ENCODE results near the gene TMEM115. TPM values are rescaled to one million over a fixed set of nuclear protein-coding genes. Genes with fewer than 3 reads are reported as not detected.

TMEM115 gene
- total and polyA plus RNA-seq, 9 of the 15 experiments (the other 6 are each of a cell fraction or from before 2014, with no cell fraction given): 1.6 to 26.9 (median 14.1) TPM

GRCh38 chr3:50381383-50381782 is 22.1 kb upstream of the TMEM115 start:
- H3K9ac ChIP-seq (ENCODE audit: insufficient read depth in 1 of 2, low read depth in 2 of 2, low read length in 2 of 2): no peak overlapping the region
- intact Hi-C loops (cut with micrococcal nuclease): no loop called here
- DNase-seq (ENCODE audit: extremely low read depth in 1 of 4, low spot score in 3 of 4): peak in 1 of 4 experiments; percentile 27
- no peaks in the 10 kb centered on the region for H3K36me3 ChIP-seq (ENCODE audit: control insufficient read depth, insufficient read depth, low read length)
- H3K9me1 ChIP-seq (ENCODE audit: control insufficient read depth, insufficient read depth, low read length): no peaks in the 10 kb centered on the region
- no peak overlapping the region for H3K27ac ChIP-seq (ENCODE audit: extremely low read depth, low read depth, low read length)
- no TSS peak for BruUV-seq (replicated peaks)
- CTCF ChIA-PET (ENCODE audit: low intra/inter-chr PET ratio): no interaction called here
- H3K4me2 ChIP-seq (ENCODE audit: insufficient read depth, low read length): no peak overlapping the region
- H3K4me3 ChIP-seq: no peak overlapping the region
- ATAC-seq: no peak
- POLR2A ChIA-PET: interaction anchor here (0.7 kb wide), 1 partner anchor 788 kb away, joined by 3 read pairs; no protein-coding TSS in a partner anchor
- in situ Hi-C loops (cut with MboI): no loop called here
- FAIRE-seq: no peak
- no peaks in the 10 kb centered on the region for H4K20me1 ChIP-seq (replicated peaks; ENCODE audit: control insufficient read depth, insufficient read depth, low read length)
- peaks cover 0 to 23% of the 10 kb centered on the region in 2 experiments; a peak in 3 of 5 replicates for H3K4me1 ChIP-seq (replicated peaks in 1 of 2; ENCODE audit: control insufficient read depth in 2 of 2, insufficient read depth in 2 of 2, low read length in 2 of 2)
- WGBS (ENCODE audit: insufficient coverage, low coverage, missing lambda C conversion rate): 0% methylated on average over 1 of the region's 4 CpGs
- no peak overlapping the region for H2AFZ ChIP-seq (ENCODE audit: low read depth, low read length)
- peaks cover 0 to 38% of the 10 kb centered on the region in 2 experiments; a peak in 4 of 5 replicates for H3K27me3 ChIP-seq (ENCODE audit: control insufficient read depth in 2 of 2, insufficient read depth in 2 of 2, low read length in 2 of 2)
- no peaks in the 10 kb centered on the region for H3K79me2 ChIP-seq (ENCODE audit: control insufficient read depth, insufficient read depth, low read length)
- no peaks in the 10 kb centered on the region for H3K9me3 ChIP-seq (replicated peaks; ENCODE audit: control insufficient read depth, insufficient read depth, low read depth, low read length)
- TF ChIP-seq NR2C2 (CRISPR knock-in tag; IDR thresholded peaks at IDR 0.05): no peak
- TF ChIP-seq NR2C2 (tag; IDR thresholded peaks at IDR 0.05): no peak
- no peak for TF ChIP-seq TFAP4 (CRISPR knock-in tag; IDR thresholded peaks at IDR 0.05; ENCODE audit: borderline replicate concordance)
- TF ChIP-seq GABPB1 (CRISPR knock-in tag; IDR thresholded peaks at IDR 0.05): no peak
- no peak for TF ChIP-seq RNF2 (IDR thresholded peaks at IDR 0.05)
- TF ChIP-seq TEAD1 (CRISPR knock-in tag; IDR thresholded peaks at IDR 0.05): no peak
- no peak for TF ChIP-seq STAT5B (CRISPR knock-in tag; IDR thresholded peaks at IDR 0.05)
- TF ChIP-seq NR4A1 (CRISPR knock-in tag; IDR thresholded peaks at IDR 0.05): no peak
- no peak for TF ChIP-seq NR4A1 (tag; IDR thresholded peaks at IDR 0.05)
